WI38 (cell line): ENCODE results near the gene PTTG2.

Experiments used
- H3K4me3 ChIP-seq: 2 replicates; pipeline ENCODE4 v1.5.1; 2011; ENCODE audit warnings: low read depth, mild to moderate bottlenecking, control low read depth, low read length
- CTCF ChIP-seq: IDR thresholded peaks from 2 replicates; pipeline ENCODE4 v1.5.1; 2012; ENCODE audit warnings: low read depth, mild to moderate bottlenecking, control low read depth, low read length

Gene PTTG2

GRCh38 chr4:37956941-37957340 is 3.3 kb upstream of the PTTG2 start:
- no peak overlapping the region for H3K4me3 ChIP-seq
- no peak for TF ChIP-seq CTCF

GRCh38 chr4:37958932-37959331 is 1.3 kb upstream of the PTTG2 start:
- H3K4me3 ChIP-seq: no peak overlapping the region
- no peak for TF ChIP-seq CTCF

GRCh38 chr4:37960679-37961450 is 667 bp downstream of the PTTG2 start:
- no peak for TF ChIP-seq CTCF
- no peak overlapping the region for H3K4me3 ChIP-seq

- no peak overlapping the region for H3K4me3 ChIP-seq
- no peak for TF ChIP-seq CTCF
Observed at GRCh38 chr4:37964734-37965457, 4.7 kb downstream of the PTTG2 start.

GRCh38 chr4:37966044-37966443 is 5.8 kb downstream of the PTTG2 start:
- TF ChIP-seq CTCF: no peak
- no peak overlapping the region for H3K4me3 ChIP-seq

GRCh38 chr4:37967736-37968135 is 7.5 kb downstream of the PTTG2 start:
- no peak overlapping the region for H3K4me3 ChIP-seq
- TF ChIP-seq CTCF: no peak

GRCh38 chr4:37968747-37969146 is 8.5 kb downstream of the PTTG2 start:
- no peak overlapping the region for H3K4me3 ChIP-seq
- TF ChIP-seq CTCF: no peak
